Activated CD4-positive, alpha-beta memory T cell treated with anti-CD3 and anti-CD28 coated beads, Interleukin-2, amount 10 ng/mL, durations not matched to agents 7 days and 5 days (primary cell): ENCODE results near the gene CCDC69. TPM values are rescaled to one million over a fixed set of nuclear protein-coding genes. Genes with fewer than 3 reads are reported as not detected.
"Not testable (repeated sequence)": the region's sequence is repeated elsewhere in the genome, so short reads cannot be mapped to it uniquely, and the experiment has no call there.

ENCODE experiments used
- CTCF ChIA-PET: fragments of 350-600 bp; sonication (Branson Sonifier 250); formaldehyde crosslinking; loops from one replicate; lab custom pipeline; 2021; ENCODE audit warnings: antibody characterized with exemption, inconsistent platforms; lab: Charles Lee
- POLR2A ChIA-PET: fragments of 350-600 bp; sonication (Branson Sonifier 250); formaldehyde crosslinking; loops from one replicate; lab custom pipeline; 2021; ENCODE audit warnings: antibody characterized with exemption; lab: Charles Lee
- DNase-seq: peaks from one replicate; pipeline ENCODE4 v3.0.0-alpha.2; 2020
- H3K27ac Mint-ChIP-seq: one replicate; pipeline ENCODE4 v1.8.0; 2021; ENCODE audit warnings: mild to moderate bottlenecking, mixed read lengths
- H3K27me3 Mint-ChIP-seq: one replicate; pipeline ENCODE4 v1.8.0; 2021; ENCODE audit warnings: mixed read lengths
- H3K36me3 Mint-ChIP-seq: one replicate; pipeline ENCODE4 v1.8.0; 2021; ENCODE audit warnings: low read depth, mixed read lengths
- H3K4me1 Mint-ChIP-seq: one replicate; pipeline ENCODE4 v1.8.0; 2021; ENCODE audit warnings: mixed read lengths
- H3K4me3 Mint-ChIP-seq: one replicate; pipeline ENCODE4 v1.8.0; 2021; ENCODE audit warnings: mild to moderate bottlenecking, mixed read lengths
- H3K9me3 Mint-ChIP-seq: one replicate; pipeline ENCODE4 v1.8.0; 2021; ENCODE audit warnings: mixed read lengths
- total RNA-seq, 2 experiments: library from RNA; stranded (reverse); gene quantifications; one replicate each; pipeline ENCODE4 v1.2.3, GENCODE V29; 2021

Gene CCDC69
- total RNA-seq, 2 experiments from 2014 or later = 62.6 to 64.2 TPM

- CTCF ChIA-PET = interaction anchor here (1.0 kb wide), 1 partner anchor 58 kb away, joined by 4 read pairs; no protein-coding TSS in a partner anchor
- Mint-ChIP-seq H3K9me3 (no peaks in the 10 kb centered on the region), H3K27ac (no peak overlapping the region), H3K36me3 (peaks cover 57% of the 10 kb centered on the region), H3K4me3 (no peak overlapping the region), H3K27me3 (no peaks in the 10 kb centered on the region), H3K4me1 (no peaks in the 10 kb centered on the region)
- POLR2A ChIA-PET = interaction anchor here (1.0 to 1.7 kb wide), 4 partner anchors 29 to 69 kb away, joined by 3 to 6 read pairs (median 4); partner anchors contain the start of gene GM2A
- DNase-seq = no peak
These were observed 40.2 kb downstream of the CCDC69 start for GRCh38 chr5:151183456-151184245.

GRCh38 chr5:151182976-151183375, 40.9 kb downstream of the CCDC69 start:
- Mint-ChIP-seq H3K27ac (no peak overlapping the region), H3K4me1 (no peaks in the 10 kb centered on the region), H3K4me3 (no peak overlapping the region), H3K9me3 (no peaks in the 10 kb centered on the region), H3K27me3 (no peaks in the 10 kb centered on the region), H3K36me3 (peaks cover 61% of the 10 kb centered on the region)
- ChIA-PET POLR2A (interaction anchor here (1.0 to 1.7 kb wide), 4 partner anchors 29 to 70 kb away, joined by 3 to 6 read pairs (median 4); partner anchors contain the start of gene GM2A), CTCF (no interaction called here)
- no peak for DNase-seq

GRCh38 chr5:151182524-151182900, 41.4 kb downstream of the CCDC69 start:
- H3K36me3 Mint-ChIP-seq = peaks cover 60% of the 10 kb centered on the region
- no peak for DNase-seq
- ChIA-PET CTCF (no interaction called here), POLR2A (interaction anchor here (1.7 kb wide), 1 partner anchor 30 kb away, joined by 6 read pairs; no protein-coding TSS in a partner anchor)
- H3K27me3 Mint-ChIP-seq = no peaks in the 10 kb centered on the region
- no peak overlapping the region for H3K27ac Mint-ChIP-seq
- no peak overlapping the region for H3K4me3 Mint-ChIP-seq
- no peaks in the 10 kb centered on the region for H3K4me1 Mint-ChIP-seq
- no peaks in the 10 kb centered on the region for H3K9me3 Mint-ChIP-seq

GRCh38 chr5:151181818-151182523, 41.9 kb downstream of the CCDC69 start:
- CTCF ChIA-PET = no interaction called here
- Mint-ChIP-seq H3K36me3 (peaks cover 59% of the 10 kb centered on the region), H3K27ac (no peak overlapping the region), H3K4me3 (no peak overlapping the region), H3K27me3 (no peaks in the 10 kb centered on the region), H3K9me3 (no peaks in the 10 kb centered on the region), H3K4me1 (no peaks in the 10 kb centered on the region)
- POLR2A ChIA-PET = interaction anchor here (1.7 kb wide), 1 partner anchor 30 kb away, joined by 6 read pairs; no protein-coding TSS in a partner anchor
- DNase-seq = no peak

GRCh38 chr5:151180291-151180690, 43.6 kb downstream of the CCDC69 start:
- Mint-ChIP-seq H3K4me1 (no peaks in the 10 kb centered on the region), H3K27me3 (no peaks in the 10 kb centered on the region), H3K4me3 (no peak overlapping the region), H3K27ac (no peak overlapping the region), H3K36me3 (peaks cover 46% of the 10 kb centered on the region), H3K9me3 (no peaks in the 10 kb centered on the region)
- POLR2A ChIA-PET = interaction anchor here (0.9 kb wide), 1 partner anchor 31 kb away, joined by 3 read pairs; no protein-coding TSS in a partner anchor
- no peak for DNase-seq
- CTCF ChIA-PET = interaction anchor here (1.4 kb wide), 1 partner anchor 128 kb away, joined by 4 read pairs; no protein-coding TSS in a partner anchor

GRCh38 chr5:151179489-151179840, 44.4 kb downstream of the CCDC69 start:
- Mint-ChIP-seq H3K36me3 (peaks cover 43% of the 10 kb centered on the region), H3K27me3 (no peaks in the 10 kb centered on the region), H3K4me1 (no peaks in the 10 kb centered on the region), H3K9me3 (no peaks in the 10 kb centered on the region), H3K4me3 (no peak overlapping the region), H3K27ac (no peak overlapping the region)
- no peak for DNase-seq
- POLR2A ChIA-PET = no interaction called here
- CTCF ChIA-PET = interaction anchor here (0.7 to 1.4 kb wide), 2 partner anchors 23 to 128 kb away, joined by 3 to 4 read pairs; no protein-coding TSS in a partner anchor

GRCh38 chr5:151178777-151179488, 45.0 kb downstream of the CCDC69 start:
- peaks cover 42% of the 10 kb centered on the region for H3K36me3 Mint-ChIP-seq

GRCh38 chr5:151178372-151178771, 45.5 kb downstream of the CCDC69 start:
- H3K9me3 Mint-ChIP-seq = no peaks in the 10 kb centered on the region
- H3K4me1 Mint-ChIP-seq = no peaks in the 10 kb centered on the region
- H3K27me3 Mint-ChIP-seq = no peaks in the 10 kb centered on the region
- ChIA-PET CTCF (no interaction called here), POLR2A (interaction anchor here (1.4 kb wide), 1 partner anchor 20 kb away, joined by 3 read pairs; the partner anchor contains the start of gene ANXA6)
- H3K36me3 Mint-ChIP-seq = peaks cover 39% of the 10 kb centered on the region
- DNase-seq = no peak
- H3K4me3 Mint-ChIP-seq = no peak overlapping the region
- no peak overlapping the region for H3K27ac Mint-ChIP-seq

More at GRCh38 chr5:151178777-151179488, 45.0 kb downstream of the CCDC69 start:
- Mint-ChIP-seq H3K27ac (no peak overlapping the region), H3K4me3 (no peak overlapping the region), H3K4me1 (no peaks in the 10 kb centered on the region), H3K9me3 (no peaks in the 10 kb centered on the region), H3K27me3 (no peaks in the 10 kb centered on the region)
- CTCF ChIA-PET = interaction anchor here (0.7 kb wide), 1 partner anchor 23 kb away, joined by 3 read pairs; no protein-coding TSS in a partner anchor
- POLR2A ChIA-PET = interaction anchor here (1.4 kb wide), 1 partner anchor 21 kb away, joined by 3 read pairs; the partner anchor contains the start of gene ANXA6
- no peak for DNase-seq

GRCh38 chr5:151176268-151176667, 47.6 kb downstream of the CCDC69 start:
- POLR2A ChIA-PET = interaction anchor here (0.6 to 2.1 kb wide), 2 partner anchors 35 to 47 kb away, joined by 3 to 8 read pairs; partner anchors contain the start of gene CCDC69
- H3K36me3 Mint-ChIP-seq = peaks cover 31% of the 10 kb centered on the region
- H3K9me3 Mint-ChIP-seq, H3K4me3 Mint-ChIP-seq, H3K4me1 Mint-ChIP-seq, H3K27ac Mint-ChIP-seq, H3K27me3 Mint-ChIP-seq, DNase-seq: not testable (repeated sequence)
- CTCF ChIA-PET = interaction anchor here (0.8 to 1.5 kb wide), 3 partner anchors 11 to 125 kb away, joined by 3 to 4 read pairs (median 3); no protein-coding TSS in a partner anchor

GRCh38 chr5:151174612-151175101, 49.2 kb downstream of the CCDC69 start:
- no peaks in the 10 kb centered on the region for H3K9me3 Mint-ChIP-seq
- no peak overlapping the region for H3K27ac Mint-ChIP-seq
- H3K4me3 Mint-ChIP-seq = no peak overlapping the region
- POLR2A ChIA-PET = no interaction called here
- H3K27me3 Mint-ChIP-seq = no peaks in the 10 kb centered on the region
- DNase-seq = no peak
- peaks cover 22% of the 10 kb centered on the region for H3K36me3 Mint-ChIP-seq
- H3K4me1 Mint-ChIP-seq = peaks cover 8% of the 10 kb centered on the region
- CTCF ChIA-PET = no interaction called here

- Mint-ChIP-seq H3K4me1 (peaks cover 8% of the 10 kb centered on the region), H3K36me3 (peaks cover 20% of the 10 kb centered on the region), H3K27me3 (no peaks in the 10 kb centered on the region), H3K9me3 (no peaks in the 10 kb centered on the region), H3K4me3 (no peak overlapping the region), H3K27ac (no peak overlapping the region)
- CTCF ChIA-PET = interaction anchor here (0.5 to 1.5 kb wide), 3 partner anchors 9 to 79 kb away, joined by 3 to 6 read pairs (median 4); no protein-coding TSS in a partner anchor
- POLR2A ChIA-PET = no interaction called here
- DNase-seq = no peak
These were observed 49.9 kb downstream of the CCDC69 start for GRCh38 chr5:151173711-151174611.
